Heart right ventricle (tissue), 16 donors: ENCODE results near the gene LMBR1. TPM values are rescaled to one million over a fixed set of nuclear protein-coding genes. Genes with fewer than 3 reads are reported as not detected.

Experiments used
- ATAC-seq, 8 donors: fragments of 200-7000 bp; cut with Tn5 transposase; one replicate each; pipeline ENCODE4 v1.9.1; 2020; ENCODE audit warnings: mild to moderate bottlenecking in 8 of 8, moderate library complexity in 8 of 8, moderate number of reproducible peaks in 1 of 8
- DNase-seq, 2 donors: peaks; one replicate each; pipeline ENCODE4 v3.0.0-alpha.2; 2020
- H3K27ac ChIP-seq, 10 donors: fragments of 200-600 bp; sonication (generic) in 2 of 10; one replicate each; pipeline versions ENCODE4 v1.5.0 to v1.8.0; 2020 to 2022; ENCODE audit warnings: mild to moderate bottlenecking in 3 of 10
- H3K27me3 ChIP-seq, 7 donors: fragments of 200-600 bp; one replicate each; pipeline ENCODE4 v1.8.0; 2021 to 2022; ENCODE audit warnings: mild to moderate bottlenecking in 2 of 7
- H3K36me3 ChIP-seq, 9 donors: fragments of 200-600 bp; sonication (generic) in 1 of 9; one replicate each; pipeline versions ENCODE4 v1.5.0 to v1.8.0; 2020 to 2022; ENCODE audit warnings: mild to moderate bottlenecking in 2 of 9
- H3K4me1 ChIP-seq, 9 donors: fragments of 200-600 bp; sonication (generic) in 1 of 9; one replicate each; pipeline versions ENCODE4 v1.5.0 to v1.8.0; 2020 to 2022; ENCODE audit warnings: mild to moderate bottlenecking in 4 of 9
- H3K4me3 ChIP-seq, 10 donors: fragments of 200-600 bp; sonication (generic) in 2 of 10; one replicate each; pipeline versions ENCODE4 v1.5.0 to v1.8.0; 2020 to 2022; ENCODE audit warnings: mild to moderate bottlenecking in 7 of 10, moderate library complexity in 2 of 10
- H3K9me3 ChIP-seq, 11 donors: fragments of 200-600 bp in 10 of 11; sonication (generic) in 2 of 11; one replicate each; pipeline versions ENCODE4 v1.5.0 to v1.8.0; 2013 to 2022; ENCODE audit warnings: mild to moderate bottlenecking in 2 of 11, control low read depth in 1 of 11, moderate library complexity in 1 of 11
- CTCF ChIP-seq, 9 donors: fragments of 200-600 bp; sonication (generic) in 2 of 9; IDR thresholded peaks; one replicate each; pipeline versions ENCODE4 v1.5.0 to v1.8.0; 2021 to 2022; ENCODE audit warnings: antibody characterized with exemption in 9 of 9, mild to moderate bottlenecking in 5 of 9, moderate library complexity in 1 of 9
- WGBS, 2 donors: extraction: QIAGEN DNeasy Blood & Tissue Kit; methylation state at CpG; one replicate each; pipeline ENCODE4 v1.1.7; 2013; ENCODE audit warnings: inconsistent platforms in 1 of 2; 5-methylcytosine and 5-hydroxymethylcytosine counted together
- intact Hi-C, 10 donors: fragments of 100-400 bp; cut with DNase I; formaldehyde crosslinking; loops; one replicate each; pipeline versions ENCODE4 v1.11.1 to v1.14.2; 2022
- polyA plus RNA-seq, 2 donors: library from polyadenylated mRNA; stranded (reverse); fragments of 200-250 nt; gene quantifications; one replicate each; pipeline ENCODE4 v1.2.3, GENCODE V29; 2013
- total RNA-seq, 10 donors: library from RNA; stranded (reverse); fragmentation: NEBNext Ultra II Directional in 3 of 10; extraction: Animal tissue kit (Norgen Biotek cat#: 25700) in 3 of 10; gene quantifications; one replicate each; pipeline versions ENCODE4 v1.2.1 to v1.2.4, GENCODE V29; 2021 to 2023
- donor health status: Arrhythmogenic right ventricular cardiomyopathy.
- donor health status: ischemic (EF 13 %, LVEDD 7.1; RV severe dilation, severe dysfunction).
- donor health status: healthy with polysubstance abuse.
- donor health status: DM: no; HTN: yes; CAD: no.
- donor health status: DM: no; HTN: no; CAD: no.
- donor health status: ischemic (EF 25% LVEDD 6.9; RV normal size, moderate dysfunction).
- donor health status: ischemic (EF 25% LVEDD 5.7; RV mildly dilated, moderate dysfunction).
- donor health status: healthy.
- donor health status: DM: yes; HTN: yes; CAD: no.
- donor health status: Ischemic cardiomyopathy.
- donor health status: ischemic (EF 35%, LVEDD 5.7; RV mildly dilated, moderate dysfunction).
- donor health status: nonischemic (EF 11% LVEDD 7.7; RV severe dilation, severe dysfunction).
- donor health status: DM: yes; HTN: yes; CAD: no.
- donor health status: PGD.
- donor health status: ischemic (EF 29% LVEDD 5.4; RV normal size, mild dysfunction).
- donor health status: nonischemic (EF 23%, LVEDD 6.1; RV moderate dilation, normal function).

LMBR1 gene
- total and polyA plus RNA-seq, 12 donors: 9.0 to 45.5 (median 37.5) TPM

- peaks cover 0 to 77% (median 10%) of the 10 kb centered on the region in 9 donors for H3K36me3 ChIP-seq
- no peaks in the 10 kb centered on the region for H3K9me3 ChIP-seq
- ATAC-seq (no peak), DNase-seq (no peak)
- no peak overlapping the region for H3K27ac ChIP-seq
- no peak for TF ChIP-seq CTCF (IDR thresholded peaks at IDR 0.05)
- H3K27me3 ChIP-seq: no peaks in the 10 kb centered on the region
- H3K4me3 ChIP-seq: no peak overlapping the region
- no peaks in the 10 kb centered on the region for H3K4me1 ChIP-seq
- WGBS, 2 donors: 91 to 96% methylated on average over 2 of the region's 2 CpGs
- intact Hi-C loops: no loop called here
Observed at GRCh38 chr7:156682928-156683327, 210.1 kb downstream of the LMBR1 start.

- 49 to 97% methylated on average over 1 of the region's 1 CpG for WGBS, 2 donors
- no peak for ATAC-seq
- peaks cover 0 to 97% (median 22%) of the 10 kb centered on the region in 9 donors for H3K36me3 ChIP-seq
Observed at GRCh38 chr7:156680281-156680680, 212.7 kb downstream of the LMBR1 start.

DNA sequence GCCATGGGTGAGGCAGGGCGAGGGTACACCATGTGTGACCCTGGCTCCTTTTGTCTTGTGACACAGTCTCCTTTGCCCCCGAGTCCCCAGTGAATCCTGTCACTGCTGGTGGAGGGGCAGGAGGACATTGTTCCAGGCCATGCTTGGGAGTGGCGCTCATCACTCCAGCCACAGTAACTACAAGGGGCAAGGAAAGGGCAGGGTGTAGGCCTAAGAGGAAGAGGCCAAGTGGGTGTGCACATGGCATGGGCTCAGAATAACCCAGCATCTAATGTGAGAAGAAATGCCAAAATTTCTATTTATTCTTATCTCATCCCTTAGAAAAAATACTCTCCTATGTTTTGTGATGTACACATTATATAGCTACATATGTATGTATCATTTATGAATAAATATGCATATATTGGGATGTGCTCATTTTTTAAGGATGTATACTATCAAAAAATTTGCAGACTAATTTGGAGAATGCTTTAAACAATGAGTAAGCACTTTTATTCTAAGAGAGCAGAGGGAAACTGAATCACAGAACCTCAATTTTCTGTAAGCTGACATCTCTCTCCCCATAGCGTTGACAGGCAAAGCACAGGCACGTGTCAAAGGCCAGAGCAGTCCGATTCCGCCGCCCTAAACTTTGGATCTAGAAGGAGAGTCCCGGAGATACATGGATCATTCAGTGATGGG, 215.5 kb downstream of the LMBR1 start:
- no peak for TF ChIP-seq CTCF (IDR thresholded peaks at IDR 0.05)
- Histone ChIP-seq H3K9me3 (no peaks in the 10 kb centered on the region), H3K27me3 (no peaks in the 10 kb centered on the region), H3K4me3 (no peak overlapping the region), H3K27ac (no peak overlapping the region), H3K4me1 (no peaks in the 10 kb centered on the region), H3K36me3 (peaks cover 0 to 90% (median 18%) of the 10 kb centered on the region in 9 donors)
- ATAC-seq: no peak
- intact Hi-C loops: no loop called here
- no peak for DNase-seq
- 83 to 87% methylated on average over 9 of the region's 9 CpGs for WGBS, 2 donors

More at GRCh38 chr7:156680281-156680680, 212.7 kb downstream of the LMBR1 start:
- H3K4me1 ChIP-seq: no peaks in the 10 kb centered on the region
- no peak for TF ChIP-seq CTCF (IDR thresholded peaks at IDR 0.05)
- H3K27ac ChIP-seq: no peak overlapping the region
- no peaks in the 10 kb centered on the region for H3K9me3 ChIP-seq
- H3K4me3 ChIP-seq: no peak overlapping the region
- DNase-seq: no peak
- H3K27me3 ChIP-seq: no peaks in the 10 kb centered on the region
- intact Hi-C loops: no loop called here

GRCh38 chr7:156676263-156676662, 216.7 kb downstream of the LMBR1 start:
- no peaks in the 10 kb centered on the region for H3K4me1 ChIP-seq
- ATAC-seq (no peak), DNase-seq (no peak)
- WGBS, 2 donors: 90 to 98% methylated on average over 19 of the region's 19 CpGs
- peaks cover 0 to 87% (median 18%) of the 10 kb centered on the region in 9 donors for H3K36me3 ChIP-seq
- H3K4me3 ChIP-seq: no peak overlapping the region
- no peak for TF ChIP-seq CTCF (IDR thresholded peaks at IDR 0.05)
- intact Hi-C loops: no loop called here
- H3K27me3 ChIP-seq: no peaks in the 10 kb centered on the region
- H3K9me3 ChIP-seq: no peaks in the 10 kb centered on the region
- H3K27ac ChIP-seq: no peak overlapping the region
